Measurements from ENCODE around the gene CCM2.
A peak's percentile ranks its signal among the peaks of the same experiment; 100 is the strongest.

- TF ChIP-seq CTCF (IDR thresholded peaks at IDR 0.05; ENCODE audit: borderline replicate concordance, extremely low read depth, low read length, poor library complexity, severe bottlenecking) (peak; percentile 16), EZH2 (IDR thresholded peaks at IDR 0.05; ENCODE audit: borderline replicate concordance, low read depth, low read length, severe bottlenecking) (no peak)
Measured at GRCh38 chr7:45078125-45078681, 78.2 kb downstream of the CCM2 start.

Measured in DND-41 (cell line).